GM12878 (cell line): ENCODE measurements around the gene IGSF11. TPM values are rescaled to one million over a fixed set of nuclear protein-coding genes. Genes with fewer than 3 reads are reported as not detected.

ENCODE experiments used
- ATAC-seq: fragments of 200-7000 bp; cut with Tn5 transposase; 3 replicates; pipeline ENCODE4 v1.9.1; 2020; ENCODE audit warnings: mild to moderate bottlenecking, moderate library complexity
- BruUV-seq: library from RNA; stranded (reverse); fragments of 400-500 nt; replicated peaks from 2 replicates; lab custom pipeline; 2021; lab: Mats Ljungman, UMichigan
- CTCF ChIA-PET: fragments of 300-600 bp; sonication (Branson Sonifier 250); formaldehyde crosslinking; extraction: SDS; loops from one replicate; lab custom pipeline; 2021; ENCODE audit warnings: inconsistent platforms; lab: Yijun Ruan, JAX
- POLR2A ChIA-PET: fragments of 350-600 bp; formaldehyde crosslinking; extraction: SDS; loops from one replicate; lab custom pipeline; 2021; ENCODE audit warnings: inconsistent platforms; lab: Charles Lee
- RAD21 ChIA-PET: fragments of 300-600 bp; sonication (Branson Sonifier 250); formaldehyde crosslinking; loops from one replicate; lab custom pipeline; 2023; ENCODE audit warnings: antibody characterized with exemption; ENCODE audit not compliant: unreplicated experiment; lab: Charles Lee
- SMC1A ChIA-PET: fragments of 300-600 bp; sonication (Branson Sonifier 250); formaldehyde crosslinking; loops from one replicate; lab custom pipeline; 2023; ENCODE audit not compliant: unreplicated experiment, uncharacterized antibody; lab: Charles Lee
- DNase-seq: peaks from one replicate; pipeline ENCODE4 v3.0.0-alpha.2; 2011; ENCODE audit warnings: low read depth, low spot score
- FAIRE-seq: peaks from 3 replicates; lab custom pipeline; 2011; peaks lifted over from hg19 to GRCh38; lab: Jason Lieb, UNC
- H2AFZ ChIP-seq: 2 replicates; pipeline ENCODE4 v1.6.0; 2011; ENCODE audit warnings: low read depth, low read length, control low read depth; ENCODE audit not compliant: control insufficient read depth
- H3K27ac ChIP-seq: 2 replicates; pipeline ENCODE4 v1.5.1; 2011; ENCODE audit warnings: control low read depth; ENCODE audit not compliant: control insufficient read depth, insufficient read depth
- H3K27me3 ChIP-seq, 2 experiments: replicated peaks in 1 of 2; 2 replicates each; pipeline versions ENCODE4 v1.6.0 to v1.6.1; 2011; ENCODE audit warnings: low read length in 1 of 2; ENCODE audit not compliant: control insufficient read depth in 2 of 2, insufficient read depth in 2 of 2
- H3K36me3 ChIP-seq, 2 experiments: 2 replicates each; pipeline ENCODE4 v1.5.1; 2011; ENCODE audit warnings: low read length in 1 of 2; ENCODE audit not compliant: control insufficient read depth in 2 of 2, insufficient read depth in 2 of 2
- H3K4me1 ChIP-seq: 2 replicates; pipeline ENCODE4 v1.6.1; 2011; ENCODE audit warnings: mild to moderate bottlenecking, low read length, moderate library complexity, mixed read lengths; ENCODE audit not compliant: control insufficient read depth, insufficient read depth
- H3K4me2 ChIP-seq: 2 replicates; pipeline ENCODE4 v1.6.0; 2011; ENCODE audit warnings: control low read depth; ENCODE audit not compliant: control insufficient read depth, insufficient read depth
- H3K4me3 ChIP-seq: fragments of 200-600 bp; sonication (generic); 2 replicates; pipeline ENCODE4 v1.5.1; 2016
- H3K79me2 ChIP-seq: 2 replicates; pipeline ENCODE4 v1.6.0; 2011; ENCODE audit warnings: low read length; ENCODE audit not compliant: control insufficient read depth, insufficient read depth
- H3K9ac ChIP-seq: 2 replicates; pipeline ENCODE4 v1.8.0; 2011; ENCODE audit warnings: low read length, control low read depth, mixed read lengths; ENCODE audit not compliant: control insufficient read depth, insufficient read depth
- H3K9me3 ChIP-seq: replicated peaks from 3 replicates; pipeline ENCODE4 v1.5.1; 2011; ENCODE audit warnings: mild to moderate bottlenecking, low read length; ENCODE audit not compliant: control insufficient read depth, insufficient read depth
- H4K20me1 ChIP-seq: 2 replicates; pipeline ENCODE4 v1.6.0; 2011; ENCODE audit not compliant: control insufficient read depth, insufficient read depth
- ASH2L ChIP-seq: fragments of 300-600, 200-600 bp; sonication (generic); IDR thresholded peaks from 2 replicates; pipeline ENCODE4 v1.6.1; 2017; ENCODE audit warnings: low read depth, mild to moderate bottlenecking, borderline replicate concordance
- GABPA ChIP-seq: IDR thresholded peaks from 2 replicates; pipeline ENCODE4 v1.6.1; 2014; ENCODE audit warnings: antibody characterized with exemption, low read depth, mild to moderate bottlenecking, inconsistent platforms
- HSF1 ChIP-seq: fragments of 150-350 bp; IDR thresholded peaks from 2 replicates; pipeline ENCODE4 v1.6.1; 2014; ENCODE audit warnings: mild to moderate bottlenecking, low read depth, low read length
- IKZF2 ChIP-seq, 2 experiments: fragments of 450-650 bp; IDR thresholded peaks; 2 replicates each; pipeline ENCODE4 v1.6.1; 2017; ENCODE audit warnings: mild to moderate bottlenecking in 2 of 2, moderate library complexity in 2 of 2
- NFXL1 ChIP-seq: fragments of 450-650 bp; IDR thresholded peaks from 2 replicates; pipeline ENCODE4 v1.6.1; 2017; ENCODE audit warnings: antibody characterized with exemption, mild to moderate bottlenecking, borderline replicate concordance
- SKIL ChIP-seq: fragments of 450-650 bp; IDR thresholded peaks from 2 replicates; pipeline ENCODE4 v1.6.1; 2017; ENCODE audit warnings: mild to moderate bottlenecking, low read depth, inconsistent platforms; ENCODE audit not compliant: poor library complexity, severe bottlenecking
- SMC3 ChIP-seq: IDR thresholded peaks from 2 replicates; pipeline ENCODE4 v1.6.1; 2011; ENCODE audit warnings: low read length, improper control_type of control experiment, borderline replicate concordance
- YY1 ChIP-seq: IDR thresholded peaks from 2 replicates; pipeline ENCODE4 v1.6.1; 2011; ENCODE audit warnings: low read depth, mild to moderate bottlenecking, low read length
- ZZZ3 ChIP-seq: IDR thresholded peaks from 2 replicates; pipeline ENCODE4 v1.6.1; 2011; ENCODE audit warnings: low read depth; ENCODE audit not compliant: control insufficient read depth, insufficient read length
- WGBS: methylation state at CpG from one replicate; pipeline ENCODE4 v1.1.6; 2016; ENCODE audit warnings: low lambda C conversion rate; ENCODE audit not compliant: insufficient replicate concordance, insufficient coverage; ENCODE audit errors: missing lambda C conversion rate; 5-methylcytosine and 5-hydroxymethylcytosine counted together
- in situ Hi-C: fragments of 300-500 bp; cut with MboI; formaldehyde crosslinking; loops from 9 replicates; pipeline ENCODE4 v1.14.3; 2018; ENCODE audit warnings: mixed read lengths
- intact Hi-C: fragments of 100-400 bp; cut with micrococcal nuclease; formaldehyde crosslinking; loops from one replicate; pipeline ENCODE4 v1.14.2; 2022; ENCODE audit not compliant: unreplicated experiment
- polyA plus RNA-seq, 11 experiments: library from polyadenylated mRNA; depleted of rRNA in 4 of 11; unstranded in 6 of 11; stranded (reverse) in 5 of 11; fragments of >200 nt; fragmentation: Nextera tagmentation in 4 of 11; fragmentation: Illumina TruSeq in 1 of 11; extraction: Ambion mirVana in 4 of 11; extraction: Trizol in 1 of 11; gene quantifications; 1 replicate in 1 of 11; 2 replicates in 10 of 11; pipeline versions ENCODE4 v1.2.1 to v1.2.3, GENCODE V29; 2011 to 2016; ENCODE audit warnings: inconsistent platforms in 2 of 11, missing spikeins in 2 of 11, low read depth in 1 of 11
- total RNA-seq, 4 experiments: library from RNA; depleted of rRNA in 3 of 4; stranded (reverse); fragments of >200 nt in 3 of 4; fragmentation: Illumina TruSeq in 1 of 4; extraction: Trizol in 1 of 4; gene quantifications; 2 replicates each; pipeline versions ENCODE4 v1.2.1 to v1.2.3, GENCODE V29; 2013 to 2021
- TF ChIP-seq, protein P1 (sequence below): IDR thresholded peaks from 2 replicates; pipeline ENCODE4 v1.6.1; 2011; ENCODE audit warnings: borderline replicate concordance, low read depth, mild to moderate bottlenecking, moderate library complexity, low read length; ENCODE audit not compliant: insufficient read depth, poor library complexity, severe bottlenecking
- TF ChIP-seq, protein P2 (sequence below): fragments of 450-650 bp; formaldehyde crosslinking; IDR thresholded peaks from 2 replicates; pipeline ENCODE4 v1.4.0; 2022; ENCODE audit warnings: mild to moderate bottlenecking, moderate library complexity

The IGSF11 gene
- total and polyA plus RNA-seq, 10 of the 15 experiments (the other 5 are each of a cell fraction or from before 2014, with no cell fraction given), result 0.03 TPM; not detected in 9

GRCh38 chr3:119013951-119014350, 20.7 kb downstream of the IGSF11 start:
- 0% methylated on average over 3 of the region's 3 CpGs for WGBS
- CTCF ChIA-PET, result no interaction called here

More at GRCh38 chr3:119013951-119014350, 20.7 kb downstream of the IGSF11 start:
- no peak for ATAC-seq
- Histone ChIP-seq H3K4me1 (no peaks in the 10 kb centered on the region), H3K9me3 (no peaks in the 10 kb centered on the region), H3K9ac (no peak overlapping the region), H3K36me3 (no peaks in the 10 kb centered on the region), H2AFZ (no peak overlapping the region), H3K4me2 (no peak overlapping the region), H3K4me3 (no peak overlapping the region), H3K79me2 (no peaks in the 10 kb centered on the region), H4K20me1 (no peaks in the 10 kb centered on the region), H3K27me3 (no peaks in the 10 kb centered on the region), H3K27ac (no peak overlapping the region)
- in situ Hi-C loops (no loop called here), intact Hi-C loops (no loop called here)
- BruUV-seq, result no TSS peak
- FAIRE-seq, result no peak
- no peak for TF ChIP-seq YY1
- no peak for TF ChIP-seq IKZF2 (IDR thresholded peaks at IDR 0.05)
- TF ChIP-seq GABPA, result no peak
- TF ChIP-seq ASH2L, result no peak
- TF ChIP-seq SKIL, result no peak
- no peak for TF ChIP-seq HSF1
- TF ChIP-seq, protein P1, sequence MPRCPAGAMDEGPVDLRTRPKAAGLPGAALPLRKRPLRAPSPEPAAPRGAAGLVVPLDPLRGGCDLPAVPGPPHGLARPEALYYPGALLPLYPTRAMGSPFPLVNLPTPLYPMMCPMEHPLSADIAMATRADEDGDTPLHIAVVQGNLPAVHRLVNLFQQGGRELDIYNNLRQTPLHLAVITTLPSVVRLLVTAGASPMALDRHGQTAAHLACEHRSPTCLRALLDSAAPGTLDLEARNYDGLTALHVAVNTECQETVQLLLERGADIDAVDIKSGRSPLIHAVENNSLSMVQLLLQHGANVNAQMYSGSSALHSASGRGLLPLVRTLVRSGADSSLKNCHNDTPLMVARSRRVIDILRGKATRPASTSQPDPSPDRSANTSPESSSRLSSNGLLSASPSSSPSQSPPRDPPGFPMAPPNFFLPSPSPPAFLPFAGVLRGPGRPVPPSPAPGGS, result no peak
- TF ChIP-seq ZZZ3, result no peak
- no peak for TF ChIP-seq NFXL1
- TF ChIP-seq, protein P2, sequence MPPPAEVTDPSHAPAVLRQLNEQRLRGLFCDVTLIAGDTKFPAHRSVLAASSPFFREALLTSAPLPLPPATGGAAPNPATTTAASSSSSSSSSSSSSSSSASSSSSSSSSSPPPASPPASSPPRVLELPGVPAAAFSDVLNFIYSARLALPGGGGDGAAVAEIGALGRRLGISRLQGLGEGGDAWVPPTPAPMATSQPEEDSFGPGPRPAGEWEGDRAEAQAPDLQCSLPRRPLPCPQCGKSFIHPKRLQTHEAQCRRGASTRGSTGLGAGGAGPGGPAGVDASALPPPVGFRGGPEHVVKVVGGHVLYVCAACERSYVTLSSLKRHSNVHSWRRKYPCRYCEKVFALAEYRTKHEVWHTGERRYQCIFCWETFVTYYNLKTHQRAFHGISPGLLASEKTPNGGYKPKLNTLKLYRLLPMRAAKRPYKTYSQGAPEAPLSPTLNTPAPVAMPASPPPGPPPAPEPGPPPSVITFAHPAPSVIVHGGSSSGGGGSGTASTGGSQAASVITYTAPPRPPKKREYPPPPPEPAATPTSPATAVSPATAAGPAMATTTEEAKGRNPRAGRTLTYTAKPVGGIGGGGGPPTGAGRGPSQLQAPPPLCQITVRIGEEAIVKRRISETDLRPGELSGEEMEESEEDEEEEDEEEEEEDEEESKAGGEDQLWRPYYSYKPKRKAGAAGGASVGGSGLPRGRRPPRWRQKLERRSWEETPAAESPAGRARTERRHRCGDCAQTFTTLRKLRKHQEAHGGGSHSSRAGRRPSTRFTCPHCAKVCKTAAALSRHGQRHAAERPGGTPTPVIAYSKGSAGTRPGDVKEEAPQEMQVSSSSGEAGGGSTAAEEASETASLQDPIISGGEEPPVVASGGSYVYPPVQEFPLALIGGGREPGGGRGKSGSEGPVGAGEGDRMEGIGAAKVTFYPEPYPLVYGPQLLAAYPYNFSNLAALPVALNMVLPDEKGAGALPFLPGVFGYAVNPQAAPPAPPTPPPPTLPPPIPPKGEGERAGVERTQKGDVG (CRISPR knock-in tag), result no peak
- no peak for TF ChIP-seq SMC3
- DNase-seq, result no peak
- POLR2A ChIA-PET, result no interaction called here
- SMC1A ChIA-PET, result no interaction called here
- RAD21 ChIA-PET, result no interaction called here
